Measurements from ENCODE around the gene TIMMDC1.
"Not testable (repeated sequence)": the region's sequence is repeated elsewhere in the genome, so short reads cannot be mapped to it uniquely, and the experiment has no call there.

The TIMMDC1 gene

DNA sequence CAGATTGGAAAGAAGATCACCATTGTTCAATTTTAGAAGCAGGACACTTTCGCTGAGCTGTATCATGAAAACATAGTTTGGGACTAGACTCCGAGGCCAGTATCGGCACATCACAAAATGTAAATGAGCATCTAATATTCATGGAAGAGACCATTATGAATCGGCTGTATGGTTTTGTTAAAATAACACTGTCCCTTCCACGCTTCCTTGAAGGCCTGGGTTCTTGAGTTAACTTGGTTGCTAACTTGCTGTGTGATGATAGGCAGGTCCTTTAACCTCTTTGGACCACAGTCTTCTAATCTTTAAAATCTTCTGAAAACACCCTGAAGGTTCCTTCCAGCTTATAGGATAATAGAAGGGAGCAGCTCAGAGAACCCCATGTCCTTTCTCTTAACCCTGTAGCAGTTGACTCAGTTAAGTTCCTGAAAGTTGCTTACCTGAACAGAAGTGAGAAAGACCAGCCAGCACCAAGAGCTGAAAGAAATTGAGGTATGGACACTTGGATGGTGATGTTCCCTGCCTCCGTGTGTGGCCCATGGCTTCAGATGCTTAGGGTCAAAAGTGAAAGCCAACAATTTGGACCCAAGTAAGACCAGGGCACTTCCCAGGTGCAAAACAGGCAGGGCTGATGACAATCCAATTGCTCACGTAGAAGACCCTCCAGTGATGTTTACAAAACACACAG is 59.0 kb downstream of the TIMMDC1 start:
- Mint-ChIP-seq H3K4me1 (ENCODE audit: low read depth) (peaks cover 11% of the 10 kb centered on the region), H3K9me3 (ENCODE audit: low read depth) (no peaks in the 10 kb centered on the region), H3K27ac (no peak overlapping the region), H3K4me3 (no peak overlapping the region), H3K36me3 (no peaks in the 10 kb centered on the region), H3K27me3 (no peaks in the 10 kb centered on the region)

DNA sequence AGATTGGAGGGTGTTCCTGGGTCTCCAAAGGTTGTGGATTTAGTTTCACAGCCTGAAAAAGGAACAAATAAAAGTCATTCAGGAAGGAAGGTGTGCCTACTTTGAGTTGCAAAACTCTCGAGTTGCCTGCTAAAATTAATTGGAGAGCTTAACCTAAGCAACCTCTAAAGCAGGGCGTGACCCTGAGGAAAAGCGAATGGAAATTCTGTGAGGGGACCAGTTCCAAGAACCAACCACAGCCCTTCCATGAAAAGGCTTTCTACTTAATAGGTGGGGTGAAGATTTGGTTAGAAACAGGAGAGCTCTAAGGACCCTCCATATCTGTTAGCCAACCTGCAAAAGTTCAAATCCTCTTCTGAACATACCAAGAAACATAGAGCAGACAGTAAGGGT is 59.5 kb downstream of the TIMMDC1 start:
- H3K4me3 Mint-ChIP-seq = no peak overlapping the region
- no peaks in the 10 kb centered on the region for H3K9me3 Mint-ChIP-seq (ENCODE audit: low read depth)
- H3K4me1 Mint-ChIP-seq (ENCODE audit: low read depth) = peaks cover 16% of the 10 kb centered on the region
- H3K36me3 Mint-ChIP-seq = no peaks in the 10 kb centered on the region
- H3K27ac Mint-ChIP-seq = no peak overlapping the region
- H3K27me3 Mint-ChIP-seq = no peaks in the 10 kb centered on the region

DNA sequence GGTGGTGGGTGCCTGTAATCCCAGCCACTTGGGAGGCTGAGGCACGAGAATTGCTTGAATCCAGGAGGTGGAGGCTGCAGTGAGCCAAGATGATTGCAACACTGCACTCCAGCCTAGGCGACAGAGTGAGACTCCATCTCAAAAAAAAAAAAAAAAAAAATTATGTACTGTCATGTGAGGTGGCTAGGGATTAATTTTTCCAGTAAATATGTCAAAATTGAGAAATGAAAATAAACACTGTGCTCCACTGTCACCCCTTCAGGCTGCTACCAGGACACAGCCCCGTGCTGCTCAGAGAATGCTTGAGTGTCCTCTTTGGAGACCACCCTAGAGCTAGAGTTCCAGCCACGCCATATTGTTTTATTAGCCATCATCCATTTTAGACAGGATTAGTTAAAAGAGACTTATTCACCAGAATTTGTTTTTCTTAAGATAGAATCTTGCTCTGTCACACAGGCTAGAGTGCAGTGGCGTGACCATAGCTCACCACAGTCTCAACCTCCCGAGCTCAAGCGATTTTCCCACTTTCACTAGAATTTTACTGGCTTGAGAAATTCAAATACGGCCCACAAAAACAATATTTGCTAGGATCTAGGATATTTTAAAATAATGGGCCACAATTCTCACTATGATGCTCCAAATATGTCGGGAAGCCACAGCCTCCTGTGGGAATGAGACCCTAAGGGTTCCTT is 60.4 kb downstream of the TIMMDC1 start:
- H3K27ac Mint-ChIP-seq = no peak overlapping the region
- no peaks in the 10 kb centered on the region for H3K36me3 Mint-ChIP-seq
- H3K4me1 Mint-ChIP-seq (ENCODE audit: low read depth) = peaks cover 16% of the 10 kb centered on the region
- H3K27me3 Mint-ChIP-seq = no peaks in the 10 kb centered on the region
- H3K4me3 Mint-ChIP-seq = no peak overlapping the region
- no peaks in the 10 kb centered on the region for H3K9me3 Mint-ChIP-seq (ENCODE audit: low read depth)

DNA sequence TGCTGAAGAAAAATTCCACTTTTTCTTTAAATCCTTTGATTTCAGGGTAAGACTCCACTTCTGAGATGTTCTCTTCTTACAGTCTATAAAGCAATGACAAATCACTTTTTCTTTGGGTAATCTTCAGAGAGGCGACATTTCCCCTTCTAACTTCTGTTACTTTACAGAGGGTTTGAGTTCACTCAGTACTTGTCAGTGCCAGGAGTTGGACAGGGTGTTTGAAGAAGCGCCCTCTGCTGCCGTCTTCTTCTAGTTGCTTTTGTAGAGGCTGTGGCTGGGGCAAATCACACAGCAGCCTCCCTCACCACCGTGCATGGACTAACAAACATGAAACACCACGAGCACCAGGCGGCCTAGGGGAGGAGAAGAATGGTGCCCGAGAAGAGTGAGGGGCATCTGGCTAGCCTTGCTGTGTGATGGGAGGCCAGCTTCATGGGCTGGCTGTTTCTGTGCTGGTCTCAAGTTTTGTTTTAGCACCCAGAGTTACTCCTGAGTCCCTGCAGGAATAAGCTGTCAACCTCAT is 61.2 kb downstream of the TIMMDC1 start, which contains the start of gene CD80:
CD80 (minus strand) TSS at position 174 of the 523 bp plus-strand sequence. CDS start 1,886 bp downstream, outside the sequence.
- H3K36me3 Mint-ChIP-seq = no peaks in the 10 kb centered on the region
- H3K27me3 Mint-ChIP-seq = no peaks in the 10 kb centered on the region
- H3K27ac Mint-ChIP-seq = no peak within 1 kb of the TSS
- peaks cover 16% of the 10 kb centered on the region for H3K4me1 Mint-ChIP-seq (ENCODE audit: low read depth)
- H3K9me3 Mint-ChIP-seq (ENCODE audit: low read depth) = no peaks in the 10 kb centered on the region
- H3K4me3 Mint-ChIP-seq = peak within 1 kb of the TSS; percentile 1

DNA sequence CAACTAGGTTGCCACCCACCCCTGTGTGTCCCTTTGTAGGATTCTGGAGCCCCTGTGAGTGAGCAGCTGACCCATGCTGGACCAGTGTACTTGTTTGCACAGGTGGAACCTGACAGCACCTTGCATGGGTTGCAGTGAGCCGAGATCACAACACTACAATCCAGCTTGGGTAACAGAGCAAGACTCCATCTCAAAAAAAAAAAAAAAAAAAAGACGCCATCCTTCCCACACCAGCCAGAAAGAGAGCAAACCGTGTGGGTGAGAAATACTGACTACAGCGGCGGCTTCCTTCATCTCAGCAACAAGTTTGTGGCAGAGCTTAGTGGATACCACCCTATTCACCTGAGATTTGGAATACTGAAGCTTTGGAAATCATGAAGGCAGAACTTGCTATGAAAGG is 61.8 kb downstream of the TIMMDC1 start:
- Mint-ChIP-seq H3K4me3 (no peak overlapping the region), H3K4me1 (ENCODE audit: low read depth) (peaks cover 16% of the 10 kb centered on the region), H3K36me3 (no peaks in the 10 kb centered on the region), H3K9me3 (ENCODE audit: low read depth) (no peaks in the 10 kb centered on the region), H3K27me3 (no peaks in the 10 kb centered on the region), H3K27ac (no peak overlapping the region)

DNA sequence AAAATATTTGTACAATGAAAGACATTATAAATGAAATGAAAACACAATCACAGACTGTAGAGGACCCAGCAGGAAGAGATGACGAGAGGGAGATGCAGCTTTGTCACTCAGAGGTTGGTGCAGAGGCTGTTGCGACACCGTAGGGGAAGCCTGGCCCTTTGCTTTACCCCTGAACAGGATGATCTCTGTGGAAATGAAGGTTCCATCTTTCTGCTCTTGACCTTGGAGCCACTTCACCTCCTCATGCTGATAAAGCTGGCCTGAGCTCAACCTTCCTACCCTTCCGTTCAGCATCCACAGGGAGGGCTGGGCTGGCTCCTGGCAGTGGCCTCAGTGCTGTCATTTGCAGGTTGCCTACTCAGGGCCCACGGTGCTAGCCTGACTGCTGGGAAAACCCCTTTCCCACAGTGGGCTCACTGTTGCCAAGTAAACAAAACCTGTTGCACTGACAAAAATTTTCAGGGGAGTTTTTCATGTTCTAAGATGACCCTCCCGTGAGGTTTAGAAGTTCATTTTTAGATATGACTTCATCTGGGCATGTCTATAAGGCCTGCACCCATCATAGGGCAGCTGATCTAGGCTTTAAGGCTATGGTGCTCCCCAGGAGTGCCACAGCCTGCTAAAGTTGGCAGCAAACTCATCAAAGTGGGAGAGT is 64.1 kb downstream of the TIMMDC1 start:
- peaks cover 16% of the 10 kb centered on the region for H3K4me1 Mint-ChIP-seq (ENCODE audit: low read depth)
- no peaks in the 10 kb centered on the region for H3K27me3 Mint-ChIP-seq
- H3K4me3 Mint-ChIP-seq = no peak overlapping the region
- no peaks in the 10 kb centered on the region for H3K36me3 Mint-ChIP-seq
- no peaks in the 10 kb centered on the region for H3K9me3 Mint-ChIP-seq (ENCODE audit: low read depth)
- H3K27ac Mint-ChIP-seq = peak overlapping the region; percentile 22

DNA sequence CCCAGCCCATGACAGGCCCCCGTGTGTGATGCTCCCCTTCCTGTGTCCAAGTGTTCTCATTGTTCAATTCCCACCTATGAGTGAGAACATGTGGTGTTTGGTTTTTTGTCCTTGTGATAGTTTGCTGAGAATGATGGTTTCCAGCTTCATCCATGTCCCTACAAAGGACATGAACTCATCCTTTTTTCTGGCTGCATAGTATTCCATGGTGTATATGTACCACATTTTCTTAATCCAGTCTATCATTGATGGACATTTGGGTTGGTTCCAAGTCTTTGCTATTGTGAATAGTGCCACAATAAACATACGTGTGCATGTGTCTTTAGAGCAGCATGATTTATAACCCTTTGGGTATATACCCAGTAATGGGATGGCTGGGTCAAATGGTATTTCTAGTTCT is 65.0 kb downstream of the TIMMDC1 start:
- H3K27me3 Mint-ChIP-seq; H3K4me1 Mint-ChIP-seq (ENCODE audit: low read depth); H3K36me3 Mint-ChIP-seq; H3K9me3 Mint-ChIP-seq (ENCODE audit: low read depth); H3K4me3 Mint-ChIP-seq; H3K27ac Mint-ChIP-seq: not testable (repeated sequence)

DNA sequence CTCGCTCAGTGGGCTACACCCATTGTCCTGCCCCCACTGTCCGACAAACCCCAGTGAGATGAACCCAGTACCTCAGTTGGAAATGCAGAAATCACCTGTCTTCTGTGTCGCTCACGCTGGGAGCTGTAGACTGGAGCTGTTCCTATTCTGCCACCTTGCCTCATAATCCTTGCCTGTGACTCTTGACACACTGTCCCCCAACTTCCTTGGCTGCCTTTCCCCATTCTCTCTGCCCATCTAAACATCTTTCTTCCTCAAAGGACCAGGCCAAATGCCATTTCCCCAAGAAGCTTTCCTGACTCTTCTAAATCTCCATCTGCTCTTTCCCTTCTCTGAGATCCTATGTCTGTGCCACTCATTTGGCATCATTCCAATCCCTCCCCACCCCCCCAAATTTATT is 70.8 kb downstream of the TIMMDC1 start:
- Mint-ChIP-seq H3K36me3 (no peaks in the 10 kb centered on the region), H3K4me3 (no peak overlapping the region), H3K4me1 (ENCODE audit: low read depth) (no peaks in the 10 kb centered on the region), H3K27ac (no peak overlapping the region), H3K27me3 (peaks cover 4% of the 10 kb centered on the region), H3K9me3 (ENCODE audit: low read depth) (no peaks in the 10 kb centered on the region)

DNA sequence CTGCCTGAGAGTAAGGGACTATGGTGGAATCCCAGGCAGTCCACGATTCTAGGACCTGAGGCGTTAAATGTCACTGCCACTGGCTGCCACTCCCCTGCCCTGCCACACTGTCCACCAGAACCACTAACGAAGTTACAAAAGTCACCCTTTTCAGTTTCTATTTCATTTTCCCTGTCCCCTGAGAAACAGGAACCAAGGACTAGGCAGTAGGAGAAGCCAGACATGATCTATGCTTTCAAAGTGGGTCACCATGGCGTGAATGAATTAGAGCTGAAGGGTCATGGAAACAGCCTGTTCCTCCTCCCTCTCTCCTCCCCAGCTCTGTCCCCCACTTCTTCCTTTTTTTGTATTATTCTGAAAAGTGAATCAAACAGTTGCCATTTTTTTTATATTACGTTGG is 71.9 kb downstream of the TIMMDC1 start:
- Mint-ChIP-seq H3K9me3 (ENCODE audit: low read depth) (no peaks in the 10 kb centered on the region), H3K4me3 (no peak overlapping the region), H3K27me3 (peaks cover 4% of the 10 kb centered on the region), H3K27ac (no peak overlapping the region), H3K36me3 (no peaks in the 10 kb centered on the region), H3K4me1 (ENCODE audit: low read depth) (no peaks in the 10 kb centered on the region)

DNA sequence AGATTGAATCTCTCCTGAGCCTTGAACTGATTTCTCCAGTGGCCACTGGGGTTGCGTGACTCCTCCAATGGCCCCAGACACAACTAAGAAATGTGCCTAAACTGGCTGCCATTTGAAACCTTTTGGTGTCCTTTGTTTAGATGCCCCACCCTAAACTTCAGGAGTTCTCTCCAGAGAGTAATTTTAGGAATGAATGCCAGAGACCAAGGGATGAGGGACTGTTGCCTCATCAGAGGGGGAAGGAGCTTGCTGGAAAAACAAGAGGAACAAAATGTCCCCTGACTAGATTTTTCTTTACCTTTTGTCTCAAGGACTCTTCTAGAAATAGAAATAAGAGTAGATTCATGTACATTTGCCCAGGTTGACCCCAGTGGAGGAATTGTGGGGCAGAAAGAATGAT is 72.9 kb downstream of the TIMMDC1 start:
- Mint-ChIP-seq H3K27ac (no peak overlapping the region), H3K4me3 (no peak overlapping the region), H3K4me1 (ENCODE audit: low read depth) (no peaks in the 10 kb centered on the region), H3K9me3 (ENCODE audit: low read depth) (no peaks in the 10 kb centered on the region), H3K36me3 (no peaks in the 10 kb centered on the region), H3K27me3 (peaks cover 4% of the 10 kb centered on the region)

DNA sequence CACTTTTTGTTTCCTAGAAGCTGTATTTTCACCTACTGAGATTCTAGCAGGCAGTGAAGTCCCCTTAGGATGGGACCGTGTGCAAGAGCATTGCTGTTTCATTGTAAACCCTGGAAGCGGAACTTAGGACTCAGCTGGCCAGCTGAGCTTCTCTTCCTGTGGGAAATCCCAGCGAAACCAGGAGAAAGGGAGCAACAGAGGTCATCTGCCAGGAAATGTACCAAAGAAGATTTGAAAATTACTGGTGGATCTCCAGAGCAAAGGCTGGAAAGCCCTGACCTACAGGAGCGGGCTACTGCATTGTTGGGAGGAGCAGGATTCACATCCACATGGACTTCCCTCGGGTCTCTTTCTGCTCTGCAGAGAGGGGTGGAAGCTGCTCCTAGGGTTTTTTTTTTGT is 73.3 kb downstream of the TIMMDC1 start:
- Mint-ChIP-seq H3K27ac (no peak overlapping the region), H3K27me3 (peaks cover 4% of the 10 kb centered on the region), H3K4me3 (no peak overlapping the region), H3K36me3 (no peaks in the 10 kb centered on the region), H3K4me1 (ENCODE audit: low read depth) (no peaks in the 10 kb centered on the region), H3K9me3 (ENCODE audit: low read depth) (no peaks in the 10 kb centered on the region)

All from activated naive CD8-positive, alpha-beta T cell (primary cell).